Measurements from ENCODE around the gene SEC14L2. TPM values are rescaled to one million over a fixed set of nuclear protein-coding genes. Genes with fewer than 3 reads are reported as not detected.

SEC14L2 gene
- total and polyA plus RNA-seq, 2 experiments from 2014 or later, result 2.9 to 11.2 TPM

DNA sequence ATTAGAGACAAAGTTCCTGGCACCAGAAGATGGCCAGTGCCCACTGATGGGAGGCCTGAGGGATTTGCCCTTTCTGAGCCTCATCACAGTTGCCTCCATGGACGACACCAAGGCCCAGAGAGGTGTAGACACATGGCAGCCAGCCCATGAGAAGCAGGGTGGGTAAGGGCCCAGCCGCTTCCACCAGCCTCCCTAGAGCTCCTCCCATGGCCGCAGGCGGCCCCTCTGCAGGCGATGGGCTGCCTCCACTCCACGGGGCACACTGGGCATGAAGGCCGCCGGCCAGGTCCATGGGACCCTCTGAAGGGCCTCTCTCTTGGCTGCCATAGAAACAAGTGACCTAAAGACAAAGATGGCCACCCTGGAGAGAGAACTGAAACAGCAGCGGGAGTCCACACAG is 25.5 kb upstream of the SEC14L2 start:
- Histone ChIP-seq H3K27ac (no peak overlapping the region), H3K36me3 (no peaks in the 10 kb centered on the region), H3K4me1 (ENCODE audit: low read depth) (no peaks in the 10 kb centered on the region), H3K27me3 (no peaks in the 10 kb centered on the region), H3K4me3 (no peak overlapping the region), H3K9me3 (ENCODE audit: low read depth) (no peaks in the 10 kb centered on the region)
- no peak for DNase-seq (ENCODE audit: low read depth in 1 of 2, low spot score in 1 of 2)
- TF ChIP-seq, protein P1, sequence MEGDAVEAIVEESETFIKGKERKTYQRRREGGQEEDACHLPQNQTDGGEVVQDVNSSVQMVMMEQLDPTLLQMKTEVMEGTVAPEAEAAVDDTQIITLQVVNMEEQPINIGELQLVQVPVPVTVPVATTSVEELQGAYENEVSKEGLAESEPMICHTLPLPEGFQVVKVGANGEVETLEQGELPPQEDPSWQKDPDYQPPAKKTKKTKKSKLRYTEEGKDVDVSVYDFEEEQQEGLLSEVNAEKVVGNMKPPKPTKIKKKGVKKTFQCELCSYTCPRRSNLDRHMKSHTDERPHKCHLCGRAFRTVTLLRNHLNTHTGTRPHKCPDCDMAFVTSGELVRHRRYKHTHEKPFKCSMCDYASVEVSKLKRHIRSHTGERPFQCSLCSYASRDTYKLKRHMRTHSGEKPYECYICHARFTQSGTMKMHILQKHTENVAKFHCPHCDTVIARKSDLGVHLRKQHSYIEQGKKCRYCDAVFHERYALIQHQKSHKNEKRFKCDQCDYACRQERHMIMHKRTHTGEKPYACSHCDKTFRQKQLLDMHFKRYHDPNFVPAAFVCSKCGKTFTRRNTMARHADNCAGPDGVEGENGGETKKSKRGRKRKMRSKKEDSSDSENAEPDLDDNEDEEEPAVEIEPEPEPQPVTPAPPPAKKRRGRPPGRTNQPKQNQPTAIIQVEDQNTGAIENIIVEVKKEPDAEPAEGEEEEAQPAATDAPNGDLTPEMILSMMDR (IDR thresholded peaks at IDR 0.05; ENCODE audit: low read depth, low read length), result no peak

DNA sequence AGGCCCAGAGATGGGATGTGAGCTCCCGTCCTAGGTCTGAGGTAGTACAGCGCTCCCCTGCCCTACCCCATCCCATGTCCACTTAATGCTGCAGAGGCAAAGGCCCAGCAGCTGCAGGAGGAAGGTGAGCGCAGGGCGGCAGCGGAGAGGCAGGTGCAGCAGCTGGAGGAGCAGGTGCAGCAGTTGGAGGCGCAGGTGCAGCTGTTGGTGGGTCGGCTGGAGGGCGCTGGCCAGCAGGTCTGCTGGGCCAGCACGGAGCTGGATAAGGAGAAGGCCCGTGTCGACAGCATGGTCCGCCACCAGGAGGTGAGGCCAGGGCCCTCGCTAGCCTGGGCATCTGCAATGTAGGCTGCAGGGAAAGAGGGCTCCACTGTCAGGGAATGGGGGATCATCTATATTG is 24.8 kb upstream of the SEC14L2 start:
- H3K4me1 ChIP-seq (ENCODE audit: low read depth), result no peaks in the 10 kb centered on the region
- no peak overlapping the region for H3K4me3 ChIP-seq
- TF ChIP-seq, protein P1 (IDR thresholded peaks at IDR 0.05; ENCODE audit: low read depth, low read length), result no peak
- no peaks in the 10 kb centered on the region for H3K27me3 ChIP-seq
- DNase-seq (ENCODE audit: low read depth in 1 of 2, low spot score in 1 of 2), result no peak
- no peaks in the 10 kb centered on the region for H3K36me3 ChIP-seq
- H3K27ac ChIP-seq, result no peak overlapping the region
- H3K9me3 ChIP-seq (ENCODE audit: low read depth), result no peaks in the 10 kb centered on the region

DNA sequence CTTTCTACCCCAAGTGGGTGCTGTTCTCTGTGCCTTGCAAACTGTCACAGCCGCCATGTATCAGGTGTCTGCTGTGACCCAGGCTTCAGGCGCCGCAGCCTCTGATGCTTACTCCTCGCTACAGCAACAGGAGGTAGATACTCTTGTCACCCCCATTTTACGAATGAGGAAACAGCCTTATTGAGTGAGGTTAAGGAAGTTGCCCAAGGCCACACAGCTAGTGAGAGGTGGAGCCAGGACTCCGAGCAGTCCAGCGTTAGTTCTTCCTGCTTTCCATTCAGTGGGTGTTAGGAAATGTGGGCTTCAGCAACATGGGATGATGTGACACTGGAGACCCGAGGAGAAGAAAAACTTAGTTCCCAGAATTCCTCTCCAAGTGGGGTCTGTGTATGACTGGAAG is 23.9 kb upstream of the SEC14L2 start:
- no peaks in the 10 kb centered on the region for H3K36me3 ChIP-seq
- H3K4me3 ChIP-seq, result no peak overlapping the region
- TF ChIP-seq, protein P1 (IDR thresholded peaks at IDR 0.05; ENCODE audit: low read depth, low read length), result no peak
- DNase-seq (ENCODE audit: low read depth in 1 of 2, low spot score in 1 of 2), result no peak
- H3K9me3 ChIP-seq (ENCODE audit: low read depth), result no peaks in the 10 kb centered on the region
- no peaks in the 10 kb centered on the region for H3K27me3 ChIP-seq
- no peak overlapping the region for H3K27ac ChIP-seq
- no peaks in the 10 kb centered on the region for H3K4me1 ChIP-seq (ENCODE audit: low read depth)

DNA sequence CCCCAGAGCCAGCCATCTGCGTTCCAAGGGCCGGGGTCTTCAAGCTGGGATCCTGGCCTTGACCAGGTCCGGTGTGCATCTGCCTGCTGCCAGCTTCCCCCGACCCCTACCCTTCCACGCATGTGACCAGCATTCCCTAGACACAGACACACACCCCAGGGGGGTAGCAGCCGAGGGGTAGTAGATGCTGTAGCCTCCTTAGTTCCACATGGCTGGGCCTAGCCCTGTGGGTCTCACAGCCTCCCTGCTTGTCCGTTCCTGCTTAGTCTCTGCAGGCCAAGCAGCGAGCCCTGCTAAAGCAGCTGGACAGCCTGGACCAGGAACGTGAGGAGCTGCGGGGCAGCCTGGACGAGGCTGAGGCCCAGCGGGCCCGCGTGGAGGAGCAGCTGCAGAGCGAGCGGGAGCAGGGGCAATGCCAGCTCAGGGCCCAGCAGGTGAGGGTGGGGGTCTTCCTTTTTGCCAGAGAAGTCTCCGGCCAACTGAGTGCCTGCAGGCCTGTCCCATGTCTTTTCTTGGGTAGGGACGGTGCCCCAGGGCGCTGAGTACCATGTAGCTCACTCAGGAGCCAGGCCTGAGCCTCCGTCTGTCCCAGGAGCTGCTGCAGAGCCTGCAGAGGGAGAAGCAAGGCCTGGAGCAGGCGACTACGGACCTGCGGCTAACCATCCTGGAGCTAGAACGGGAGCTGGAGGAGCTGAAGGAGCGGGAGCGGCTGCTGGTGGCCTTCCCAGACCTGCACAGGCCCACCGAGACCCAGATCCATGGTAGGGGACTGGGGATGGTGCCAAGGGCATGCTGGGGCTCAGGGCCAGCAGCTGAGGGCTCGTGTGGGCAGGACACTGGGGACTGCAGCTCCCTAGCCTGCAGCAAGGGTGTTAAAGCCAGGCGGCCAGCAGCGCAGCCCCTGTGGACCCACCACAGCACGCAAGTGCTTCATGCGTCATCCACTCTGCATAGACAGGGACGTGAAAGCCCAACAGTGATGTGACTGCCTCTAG is 23.2 kb upstream of the SEC14L2 start:
- TF ChIP-seq, protein P1 (IDR thresholded peaks at IDR 0.05; ENCODE audit: low read depth, low read length), result no peak
- H3K9me3 ChIP-seq (ENCODE audit: low read depth), result no peaks in the 10 kb centered on the region
- no peak for DNase-seq (ENCODE audit: low read depth in 1 of 2, low spot score in 1 of 2)
- no peaks in the 10 kb centered on the region for H3K36me3 ChIP-seq
- H3K4me1 ChIP-seq (ENCODE audit: low read depth), result no peaks in the 10 kb centered on the region
- no peaks in the 10 kb centered on the region for H3K27me3 ChIP-seq
- no peak overlapping the region for H3K4me3 ChIP-seq
- H3K27ac ChIP-seq, result no peak overlapping the region

DNA sequence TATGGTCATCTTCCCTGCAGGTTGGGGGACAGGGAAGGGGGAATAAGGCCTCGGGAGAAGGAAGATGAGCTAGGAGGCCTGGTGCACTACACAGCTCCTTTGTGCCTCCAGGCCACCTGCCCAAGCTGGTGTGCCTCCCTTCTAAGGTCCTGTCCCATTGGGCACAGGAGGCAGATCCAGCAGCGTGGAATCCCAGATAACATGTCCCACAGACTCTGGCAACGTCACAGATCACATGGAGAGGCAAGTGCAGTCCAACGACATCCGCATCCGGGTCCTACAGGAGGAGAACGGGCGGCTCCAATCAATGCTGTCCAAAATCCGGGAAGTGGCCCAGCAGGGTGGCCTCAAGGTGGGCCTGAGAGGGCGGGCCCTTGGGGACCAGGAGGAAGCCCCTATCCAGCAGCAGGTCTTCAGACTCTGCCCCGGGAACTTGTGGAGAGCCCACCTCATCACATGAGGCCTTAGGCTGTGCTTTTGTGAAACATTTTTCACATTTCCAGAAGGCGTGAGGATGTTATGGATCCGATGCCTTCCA is 21.4 kb upstream of the SEC14L2 start:
- no peak overlapping the region for H3K27ac ChIP-seq

More for the DNA sequence above, 21.4 kb upstream of the SEC14L2 start:
- TF ChIP-seq, protein P1 (IDR thresholded peaks at IDR 0.05; ENCODE audit: low read depth, low read length), result no peak
- Histone ChIP-seq H3K4me1 (ENCODE audit: low read depth) (no peaks in the 10 kb centered on the region), H3K4me3 (no peak overlapping the region), H3K36me3 (no peaks in the 10 kb centered on the region), H3K27me3 (no peaks in the 10 kb centered on the region), H3K9me3 (ENCODE audit: low read depth) (no peaks in the 10 kb centered on the region)
- no peak for DNase-seq (ENCODE audit: low read depth in 1 of 2, low spot score in 1 of 2)

All from cardiac muscle cell (in vitro differentiated cells and primary cell).